ENCODE measurements around the gene MED27.

- TF ChIP-seq REST (IDR thresholded peaks at IDR 0.05; ENCODE audit: low read depth) (no peak), FOXM1 (IDR thresholded peaks at IDR 0.05; ENCODE audit: borderline replicate concordance, low read depth) (no peak), MAX (IDR thresholded peaks at IDR 0.05) (no peak), TAF1 (IDR thresholded peaks at IDR 0.05; ENCODE audit: low read depth) (no peak)
These were observed 79.0 kb downstream of the MED27 start for GRCh38 chr9:132000659-132001058.

Data from Ishikawa (cell line).